ENCODE measurements around the gene SLC35A1. TPM values are rescaled to one million over a fixed set of nuclear protein-coding genes. Genes with fewer than 3 reads are reported as not detected.
A peak's percentile ranks its signal among the peaks of the same experiment; 100 is the strongest.

The SLC35A1 gene
- total and polyA plus RNA-seq, 5 donors = 13.1 to 18.0 (median 16.8) TPM

DNA sequence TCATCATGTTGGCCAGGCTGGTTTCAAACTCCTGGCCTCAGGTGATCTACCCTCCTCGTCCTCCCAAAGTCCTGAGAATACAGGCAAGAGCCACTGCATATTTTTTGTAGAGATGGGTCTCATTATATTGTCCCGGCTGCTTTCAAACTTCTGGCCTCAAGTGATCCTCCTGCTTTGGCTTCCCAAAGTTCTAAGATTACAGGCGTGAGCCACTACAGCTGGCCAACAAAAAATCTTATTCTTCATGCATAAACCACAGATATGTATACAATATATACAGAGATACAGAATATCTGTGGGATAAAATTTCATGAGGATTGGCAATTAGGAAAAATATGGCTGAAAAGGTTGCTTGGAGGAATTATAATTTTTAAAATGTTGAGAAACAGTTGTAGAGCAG lies 49.9 kb downstream of the SLC35A1 start:
- intact Hi-C loops (cut with DNase I) = no loop called here

DNA sequence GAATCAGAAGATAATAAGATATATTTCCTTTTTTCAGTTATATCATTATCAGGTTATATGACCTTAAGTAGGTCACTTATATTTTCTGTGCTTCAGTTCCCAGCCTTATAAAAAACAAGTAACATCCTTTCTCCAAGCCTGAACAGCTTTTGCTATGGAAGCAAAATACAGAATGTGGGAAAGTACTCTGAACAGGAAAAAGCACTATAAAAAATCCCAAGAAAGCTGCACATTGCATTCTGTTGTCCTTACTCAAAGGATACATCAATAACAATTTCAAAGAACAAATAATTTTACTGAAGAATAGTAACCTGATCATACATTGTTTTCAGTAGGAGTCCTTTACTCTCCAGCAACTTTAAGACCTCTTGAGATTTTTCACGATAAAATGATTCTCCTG lies 56.4 kb downstream of the SLC35A1 start:
- intact Hi-C loops (cut with DNase I) = no loop called here
- no peak for ATAC-seq
- 95% methylated on average over 1 of the region's 1 CpG for WGBS
- H3K4me1 ChIP-seq (ENCODE audit: control insufficient read depth, insufficient read depth, low read length) = no peaks in the 10 kb centered on the region
- no peak for DNase-seq
- no peak overlapping the region for H3K4me3 ChIP-seq (ENCODE audit: low read length)
- H3K27ac ChIP-seq (ENCODE audit: low read length) = no peak overlapping the region
- H3K9me3 ChIP-seq (ENCODE audit: control insufficient read depth, low read length) = no peaks in the 10 kb centered on the region
- H3K27me3 ChIP-seq (ENCODE audit: control insufficient read depth, insufficient read depth) = no peaks in the 10 kb centered on the region

More for the DNA sequence above, 49.9 kb downstream of the SLC35A1 start:
- DNase-seq (no peak), ATAC-seq (no peak)
- Histone ChIP-seq H3K27ac (ENCODE audit: low read length) (no peak overlapping the region), H3K9me3 (ENCODE audit: control insufficient read depth, low read length) (no peaks in the 10 kb centered on the region), H3K4me3 (ENCODE audit: low read length) (no peak overlapping the region), H3K27me3 (ENCODE audit: control insufficient read depth, insufficient read depth) (no peaks in the 10 kb centered on the region), H3K4me1 (ENCODE audit: control insufficient read depth, insufficient read depth, low read length) (no peaks in the 10 kb centered on the region)
- 94% methylated on average over 3 of the region's 3 CpGs for WGBS

GRCh38 chr6:87534377-87535047 lies 61.7 kb downstream of the SLC35A1 start:
- H3K4me1 ChIP-seq (ENCODE audit: control insufficient read depth, insufficient read depth, low read length) = no peaks in the 10 kb centered on the region
- 99% methylated on average over 2 of the region's 2 CpGs for WGBS
- H3K9me3 ChIP-seq (ENCODE audit: control insufficient read depth, low read length) = no peaks in the 10 kb centered on the region
- no peak overlapping the region for H3K4me3 ChIP-seq (ENCODE audit: low read length)
- DNase-seq (no peak), ATAC-seq (no peak)
- H3K27ac ChIP-seq (ENCODE audit: low read length) = no peak overlapping the region
- no peaks in the 10 kb centered on the region for H3K27me3 ChIP-seq (ENCODE audit: control insufficient read depth, insufficient read depth)
- intact Hi-C loops (cut with DNase I) = no loop called here

DNA sequence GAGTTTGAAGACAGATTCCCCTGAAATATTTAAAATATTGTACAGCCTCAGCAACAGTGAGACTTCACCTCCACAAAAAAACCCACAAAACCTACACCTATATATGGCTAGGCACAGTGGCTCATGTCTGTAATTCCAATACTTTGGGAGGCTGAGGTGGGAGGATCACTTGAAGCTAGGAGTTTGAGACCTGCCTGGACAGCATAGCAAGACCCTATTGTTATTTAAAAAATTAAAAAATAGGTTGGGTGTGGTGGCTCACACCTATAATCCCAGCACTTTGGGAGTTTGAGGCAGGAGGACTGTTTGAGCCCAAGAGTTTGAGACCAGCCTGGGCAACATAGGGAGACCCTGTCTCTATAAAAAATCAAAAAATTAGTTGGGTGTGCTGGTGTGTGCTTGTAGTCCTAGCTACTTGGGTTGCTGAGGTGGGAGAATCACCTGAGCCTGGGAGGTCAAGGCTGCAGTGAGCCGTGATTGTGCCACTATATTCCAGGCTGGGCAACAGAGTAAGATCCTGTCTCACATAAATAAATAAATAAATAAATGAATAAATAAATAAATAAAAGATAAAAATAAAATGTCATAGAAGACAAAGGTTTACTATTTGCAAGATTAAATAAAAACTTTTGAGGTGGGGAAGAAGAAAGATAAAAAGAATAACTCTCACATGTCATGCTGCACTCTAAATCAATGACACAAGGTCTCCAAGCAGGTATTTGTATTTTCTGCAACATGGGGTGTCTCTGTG lies 65.9 kb downstream of the SLC35A1 start:
- intact Hi-C loops (cut with DNase I) = no loop called here
- ATAC-seq (no peak), DNase-seq (no peak)
- 100% methylated on average over 1 of the region's 1 CpG for WGBS
- H3K4me1 ChIP-seq (ENCODE audit: control insufficient read depth, insufficient read depth, low read length) = no peaks in the 10 kb centered on the region
- H3K27ac ChIP-seq (ENCODE audit: low read length) = no peak overlapping the region
- H3K4me3 ChIP-seq (ENCODE audit: low read length) = no peak overlapping the region
- H3K9me3 ChIP-seq (ENCODE audit: control insufficient read depth, low read length) = no peaks in the 10 kb centered on the region
- no peaks in the 10 kb centered on the region for H3K27me3 ChIP-seq (ENCODE audit: control insufficient read depth, insufficient read depth)

- Histone ChIP-seq H3K4me3 (ENCODE audit: low read length) (no peak overlapping the region), H3K9me3 (ENCODE audit: control insufficient read depth, low read length) (no peaks in the 10 kb centered on the region), H3K27ac (ENCODE audit: low read length) (no peak overlapping the region), H3K4me1 (ENCODE audit: control insufficient read depth, insufficient read depth, low read length) (no peaks in the 10 kb centered on the region), H3K27me3 (ENCODE audit: control insufficient read depth, insufficient read depth) (no peaks in the 10 kb centered on the region)
- WGBS = 93% methylated on average over 6 of the region's 6 CpGs
- DNase-seq = no peak
- ATAC-seq = no peak
- intact Hi-C loops (cut with DNase I) = no loop called here
These were observed 66.8 kb downstream of the SLC35A1 start for GRCh38 chr6:87539554-87539953.

GRCh38 chr6:87540539-87540938 lies 67.8 kb downstream of the SLC35A1 start:
- DNase-seq (peak in 1 of 3 donors; percentile 41), ATAC-seq (peak; percentile 93)
- 30% methylated on average over 4 of the region's 4 CpGs for WGBS
- Histone ChIP-seq H3K4me1 (ENCODE audit: control insufficient read depth, insufficient read depth, low read length) (no peaks in the 10 kb centered on the region), H3K27me3 (ENCODE audit: control insufficient read depth, insufficient read depth) (no peaks in the 10 kb centered on the region), H3K9me3 (ENCODE audit: control insufficient read depth, low read length) (no peaks in the 10 kb centered on the region), H3K27ac (ENCODE audit: low read length) (peak overlapping the region; percentile 57), H3K4me3 (ENCODE audit: low read length) (no peak overlapping the region)
- intact Hi-C loops (cut with DNase I) = no loop called here

DNA sequence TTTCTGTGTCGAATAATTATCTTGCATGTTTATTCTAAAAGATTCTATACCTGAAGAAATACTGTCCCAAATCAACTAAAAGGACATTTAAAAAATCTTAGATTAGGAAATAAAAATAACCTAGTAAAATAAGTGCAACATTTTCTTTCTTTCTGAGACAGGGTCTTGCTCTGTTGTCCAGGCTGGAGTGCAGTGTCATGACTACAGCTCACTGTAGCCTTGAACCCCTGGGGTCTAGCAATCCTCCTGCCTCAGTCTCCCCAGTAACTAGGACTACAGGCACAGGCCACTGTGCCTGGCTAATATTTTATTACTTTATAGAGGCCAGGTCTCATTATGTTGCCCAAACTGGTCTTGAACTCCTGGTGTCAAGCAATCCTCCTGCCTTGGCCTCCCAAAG lies 68.3 kb downstream of the SLC35A1 start:
- no peaks in the 10 kb centered on the region for H3K4me1 ChIP-seq (ENCODE audit: control insufficient read depth, insufficient read depth, low read length)
- intact Hi-C loops (cut with DNase I) = no loop called here
- peak overlapping the region; percentile 64 for H3K27ac ChIP-seq (ENCODE audit: low read length)
- no peak overlapping the region for H3K4me3 ChIP-seq (ENCODE audit: low read length)
- no peaks in the 10 kb centered on the region for H3K27me3 ChIP-seq (ENCODE audit: control insufficient read depth, insufficient read depth)
- H3K9me3 ChIP-seq (ENCODE audit: control insufficient read depth, low read length) = no peaks in the 10 kb centered on the region
- peak in 1 of 2 donors; percentile 40 for ATAC-seq
- DNase-seq = no peak
- 69% methylated on average over 1 of the region's 1 CpG for WGBS

DNA sequence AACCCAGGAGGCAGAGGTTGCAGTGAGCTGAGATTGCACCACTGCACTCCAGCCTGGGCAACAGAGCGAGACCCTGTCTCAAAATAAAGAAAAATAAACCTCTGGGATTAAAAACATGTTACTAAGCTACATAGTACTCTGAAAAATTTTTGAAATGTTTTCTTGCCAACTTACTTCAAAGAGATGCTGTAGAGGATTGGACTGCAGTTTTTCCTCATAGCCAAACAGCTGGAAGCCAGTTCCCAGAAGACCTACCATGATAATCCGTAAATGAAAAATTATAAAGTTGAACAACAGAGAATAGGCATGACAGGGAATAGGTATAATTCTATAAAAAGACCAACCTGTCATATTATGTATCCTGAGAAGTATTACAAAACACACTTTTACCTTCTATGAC lies 69.0 kb downstream of the SLC35A1 start:
- intact Hi-C loops (cut with DNase I) = no loop called here
- 55% methylated on average over 2 of the region's 2 CpGs for whole genome bisulfite sequencing
- ATAC-seq (no peak), DNase-seq (no peak)
- no peaks in the 10 kb centered on the region for H3K4me1 ChIP-seq (ENCODE audit: control insufficient read depth, insufficient read depth, low read length)
- H3K9me3 ChIP-seq (ENCODE audit: control insufficient read depth, low read length) = no peaks in the 10 kb centered on the region
- H3K4me3 ChIP-seq (ENCODE audit: low read length) = no peak overlapping the region
- no peak overlapping the region for H3K27ac ChIP-seq (ENCODE audit: low read length)
- H3K27me3 ChIP-seq (ENCODE audit: control insufficient read depth, insufficient read depth) = no peaks in the 10 kb centered on the region

DNA sequence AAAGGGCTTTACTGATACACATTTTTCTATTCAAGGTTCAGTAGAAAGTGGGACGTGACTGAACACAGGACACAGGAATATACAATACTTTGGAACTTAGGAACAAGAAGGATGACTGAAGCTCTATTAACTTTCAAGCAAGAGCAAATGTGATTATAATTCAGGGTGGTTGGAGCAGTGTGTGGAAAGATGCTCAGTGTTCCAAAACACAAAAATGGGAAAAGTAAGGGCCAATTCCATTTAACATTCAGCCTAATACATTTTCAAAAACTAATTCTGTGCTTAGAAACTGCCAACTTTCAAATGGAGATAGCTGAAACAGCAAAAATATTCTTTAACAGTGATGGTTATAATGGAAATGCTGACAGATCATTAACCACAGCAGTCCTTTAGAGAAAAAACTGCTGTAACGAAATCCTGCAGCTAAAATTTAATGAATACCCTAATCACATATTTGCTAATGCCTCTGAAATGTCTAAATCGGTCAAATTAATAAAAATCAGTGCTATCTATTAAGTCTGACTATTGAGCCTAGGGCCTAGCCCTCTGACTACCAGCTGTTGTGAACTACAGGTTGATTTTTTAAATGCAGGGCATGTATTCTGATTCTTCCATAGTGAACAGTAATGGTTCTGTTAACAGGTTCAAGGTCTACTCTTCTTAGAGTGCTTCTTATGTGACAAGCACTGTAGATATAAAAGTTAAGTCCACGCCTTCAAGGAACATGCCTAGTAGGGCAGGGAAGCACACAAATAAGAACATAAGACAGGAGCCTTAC lies 71.1 kb downstream of the SLC35A1 start:
- DNase-seq (no peak), ATAC-seq (no peak)
- WGBS = 86% methylated on average over 4 of the region's 4 CpGs
- Histone ChIP-seq H3K27me3 (ENCODE audit: control insufficient read depth, insufficient read depth) (no peaks in the 10 kb centered on the region), H3K27ac (ENCODE audit: low read length) (no peak overlapping the region), H3K9me3 (ENCODE audit: control insufficient read depth, low read length) (no peaks in the 10 kb centered on the region), H3K4me3 (ENCODE audit: low read length) (no peak overlapping the region), H3K4me1 (ENCODE audit: control insufficient read depth, insufficient read depth, low read length) (no peaks in the 10 kb centered on the region)
- intact Hi-C loops (cut with DNase I) = no loop called here

DNA sequence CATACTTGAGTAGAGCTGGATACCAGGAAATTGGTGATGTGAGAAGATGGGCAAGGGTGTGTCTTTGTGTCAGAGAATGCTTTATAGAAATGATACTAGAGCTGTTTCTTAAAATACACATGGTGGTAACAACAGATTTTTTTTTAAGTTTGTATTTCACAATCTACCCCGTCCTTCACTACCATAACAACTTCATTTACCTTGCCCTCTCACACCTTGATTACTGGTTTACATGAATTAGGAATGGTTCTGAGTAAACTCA lies 71.6 kb downstream of the SLC35A1 start:
- DNase-seq (no peak), ATAC-seq (no peak)
- Histone ChIP-seq H3K9me3 (ENCODE audit: control insufficient read depth, low read length) (no peaks in the 10 kb centered on the region), H3K27ac (ENCODE audit: low read length) (no peak overlapping the region), H3K4me3 (ENCODE audit: low read length) (no peak overlapping the region), H3K4me1 (ENCODE audit: control insufficient read depth, insufficient read depth, low read length) (no peaks in the 10 kb centered on the region), H3K27me3 (ENCODE audit: control insufficient read depth, insufficient read depth) (no peaks in the 10 kb centered on the region)
- intact Hi-C loops (cut with DNase I) = no loop called here
- 83% methylated on average over 1 of the region's 1 CpG for WGBS

- intact Hi-C loops (cut with DNase I) = no loop called here
- 65% methylated on average over 2 of the region's 2 CpGs for WGBS
These were observed 79.0 kb downstream of the SLC35A1 start for GRCh38 chr6:87551799-87552198.

More at GRCh38 chr6:87551799-87552198, 79.0 kb downstream of the SLC35A1 start:
- Histone ChIP-seq H3K27ac (ENCODE audit: low read length) (no peak overlapping the region), H3K27me3 (ENCODE audit: control insufficient read depth, insufficient read depth) (no peaks in the 10 kb centered on the region), H3K4me1 (ENCODE audit: control insufficient read depth, insufficient read depth, low read length) (no peaks in the 10 kb centered on the region), H3K9me3 (ENCODE audit: control insufficient read depth, low read length) (no peaks in the 10 kb centered on the region), H3K4me3 (ENCODE audit: low read length) (no peak overlapping the region)
- DNase-seq (no peak), ATAC-seq (no peak)
